ENCODE data around the gene PRSS36. TPM values are rescaled to one million over a fixed set of nuclear protein-coding genes. Genes with fewer than 3 reads are reported as not detected.

Gene PRSS36
- total and polyA plus RNA-seq, 10 donors, result 0.70 to 2.6 (median 1.5) TPM; not detected in 1

GRCh38 chr16:31136287-31136662 lies 13.6 kb downstream of the PRSS36 start:
- H3K4me3 ChIP-seq, result no peak overlapping the region
- no peaks in the 10 kb centered on the region for H3K27me3 ChIP-seq (replicated peaks in 1 of 7)
- 87 to 94% (median 90%) methylated on average over 6 of the region's 6 CpGs for WGBS, 5 donors
- intact Hi-C loops (cut with DNase I; ENCODE audit: low total_unique reads), result no loop called here
- no peak for DNase-seq
- TF ChIP-seq CTCF (IDR thresholded peaks at IDR 0.05 in 8 of 11, conservative IDR thresholded peaks at IDR 0.05 in 3 of 11), result no peak
- TF ChIP-seq POLR2AphosphoS5 (IDR thresholded peaks at IDR 0.05), result no peak
- no peak for TF ChIP-seq POLR2A (IDR thresholded peaks at IDR 0.05)
- peaks cover 0 to 50% (median 15%) of the 10 kb centered on the region in 6 donors for H3K4me1 ChIP-seq
- no peaks in the 10 kb centered on the region for H3K9me3 ChIP-seq
- H3K36me3 ChIP-seq, result peaks cover 0 to 23% (median 15%) of the 10 kb centered on the region in 6 donors
- no peak overlapping the region for H3K27ac ChIP-seq

GRCh38 chr16:31135535-31136286 lies 14.2 kb downstream of the PRSS36 start, which contains the start of gene PRSS8:
PRSS8 (minus strand) TSS chr16:31135727; CDS start chr16:31135498, 229 bp downstream.
- intact Hi-C loops (cut with DNase I; ENCODE audit: low total_unique reads), result no loop called here
- TF ChIP-seq POLR2AphosphoS5 (IDR thresholded peaks at IDR 0.05) (no peak), POLR2A (IDR thresholded peaks at IDR 0.05) (no peak), CTCF (IDR thresholded peaks at IDR 0.05 in 8 of 11, conservative IDR thresholded peaks at IDR 0.05 in 3 of 11) (no peak)
- no peaks in the 10 kb centered on the region for H3K27me3 ChIP-seq (replicated peaks in 1 of 7)
- peaks cover 0 to 28% (median 20%) of the 10 kb centered on the region in 6 donors for H3K36me3 ChIP-seq
- peak within 1 kb of the TSS in 2 of 8 donors; percentile 21 to 36 for H3K27ac ChIP-seq
- no peak within 1 kb of the TSS for H3K4me3 ChIP-seq
- DNase-seq, result no peak
- H3K9me3 ChIP-seq, result no peaks in the 10 kb centered on the region
- WGBS, 5 donors, result 75 to 89% (median 78%) methylated on average over 11 to 22 of the region's 22 CpGs
- peaks cover 0 to 48% (median 13%) of the 10 kb centered on the region in 6 donors for H3K4me1 ChIP-seq

GRCh38 chr16:31134625-31135534 lies 15.0 kb downstream of the PRSS36 start:
- peaks cover 0 to 51% (median 16%) of the 10 kb centered on the region in 6 donors for H3K4me1 ChIP-seq
- intact Hi-C loops (cut with DNase I; ENCODE audit: low total_unique reads), result no loop called here
- TF ChIP-seq POLR2A (IDR thresholded peaks at IDR 0.05) (no peak), CTCF (IDR thresholded peaks at IDR 0.05 in 8 of 11, conservative IDR thresholded peaks at IDR 0.05 in 3 of 11) (no peak), POLR2AphosphoS5 (IDR thresholded peaks at IDR 0.05) (peak in 1 of 3 donors; percentile 51)
- 38 to 67% (median 52%) methylated on average over 14 to 18 of the region's 18 CpGs for WGBS, 5 donors
- H3K27me3 ChIP-seq (replicated peaks in 1 of 7), result no peaks in the 10 kb centered on the region
- no peaks in the 10 kb centered on the region for H3K9me3 ChIP-seq
- H3K36me3 ChIP-seq, result peaks cover 0 to 37% (median 28%) of the 10 kb centered on the region in 6 donors
- peak overlapping the region in 2 of 8 donors; percentile 21 to 36 for H3K27ac ChIP-seq
- no peak for DNase-seq
- H3K4me3 ChIP-seq, result no peak overlapping the region
